NB4 (cell line): Measurements from ENCODE around the gene DEUP1.
"Not testable (repeated sequence)": the region's sequence is repeated elsewhere in the genome, so short reads cannot be mapped to it uniquely, and the experiment has no call there.

ENCODE experiments used
- CTCF ChIP-seq: IDR thresholded peaks from one replicate; pipeline ENCODE4 v1.5.1; 2012; ENCODE audit warnings: low read depth, low read length
- POLR2A ChIP-seq: IDR thresholded peaks from 2 replicates; pipeline ENCODE4 v1.6.1; 2011; ENCODE audit warnings: mild to moderate bottlenecking; ENCODE audit not compliant: insufficient read length; ENCODE audit errors: extremely low read depth
- TF ChIP-seq, protein P1 (sequence below): IDR thresholded peaks from 2 replicates; pipeline ENCODE4 v1.6.1; 2011; ENCODE audit warnings: low read depth, low read length

DNA sequence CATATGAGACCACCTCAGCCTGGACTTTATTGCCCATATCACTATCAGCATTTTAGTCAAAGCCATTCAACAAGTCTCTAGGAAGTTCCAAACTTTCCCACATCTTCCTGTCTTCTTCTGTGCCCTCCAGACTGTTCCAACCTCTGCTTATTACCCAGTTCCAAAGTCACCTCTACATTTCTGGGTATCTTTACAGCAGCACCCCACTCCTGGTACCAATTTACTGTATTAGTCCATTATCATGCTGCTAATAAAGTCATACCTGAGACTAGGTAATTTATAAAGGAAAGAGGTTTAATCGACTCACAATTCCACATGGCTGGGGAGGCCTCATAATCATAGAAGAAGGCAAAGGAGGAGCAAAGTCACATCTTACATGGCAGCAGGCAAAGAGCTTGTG lies 16.1 kb upstream of the DEUP1 start:
- TF ChIP-seq CTCF, POLR2A: not testable (repeated sequence)
- TF ChIP-seq, protein P1, sequence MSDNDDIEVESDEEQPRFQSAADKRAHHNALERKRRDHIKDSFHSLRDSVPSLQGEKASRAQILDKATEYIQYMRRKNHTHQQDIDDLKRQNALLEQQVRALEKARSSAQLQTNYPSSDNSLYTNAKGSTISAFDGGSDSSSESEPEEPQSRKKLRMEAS: not testable (repeated sequence)
